Caco-2 (cell line): Measurements from ENCODE around the gene SH3TC2. TPM values are rescaled to one million over a fixed set of nuclear protein-coding genes. Genes with fewer than 3 reads are reported as not detected.

ENCODE experiments used
- BruUV-seq: library from RNA; stranded (reverse); fragments of 400-500 nt; replicated peaks from 2 replicates; lab custom pipeline; 2021; lab: Mats Ljungman, UMichigan
- CTCF ChIA-PET: fragments of 300-600 bp; sonication (Branson Sonifier 250); formaldehyde crosslinking; loops from one replicate; lab custom pipeline; 2022; ENCODE audit warnings: antibody characterized with exemption; lab: Charles Lee
- POLR2A ChIA-PET: fragments of 300-600 bp; sonication (Branson Sonifier 250); formaldehyde crosslinking; loops from one replicate; lab custom pipeline; 2022; ENCODE audit warnings: antibody characterized with exemption; lab: Charles Lee
- DNase-seq, 2 experiments: peaks; one replicate each; pipeline versions ENCODE4 v3.0.0 to v3.0.0-alpha.2; 2020 to 2022
- H3K27me3 ChIP-seq: replicated peaks from 2 replicates; pipeline ENCODE4 v1.6.0; 2011; ENCODE audit warnings: low read length; ENCODE audit not compliant: control insufficient read depth, insufficient read depth
- H3K36me3 ChIP-seq: 2 replicates; pipeline ENCODE4 v1.5.1; 2011; ENCODE audit warnings: low read length; ENCODE audit not compliant: control insufficient read depth, insufficient read depth
- H3K4me1 ChIP-seq: fragments of 250-450 bp; sonication (Bioruptor Pico); 2 replicates; pipeline ENCODE4 v1.5.1; 2020; ENCODE audit warnings: mild to moderate bottlenecking
- H3K4me3 ChIP-seq: 2 replicates; pipeline ENCODE4 v1.5.1; 2011; ENCODE audit warnings: low read depth, mild to moderate bottlenecking, control low read depth, low read length
- H3K9me3 ChIP-seq: fragments of 250-450 bp; sonication (Bioruptor Pico); 2 replicates; pipeline ENCODE4 v1.5.1; 2020; ENCODE audit warnings: mild to moderate bottlenecking, moderate library complexity
- H3K27ac Mint-ChIP-seq: one replicate; pipeline ENCODE4 v1.8.0; 2022; ENCODE audit warnings: mixed read lengths; ENCODE audit not compliant: unreplicated experiment
- H3K27me3 Mint-ChIP-seq: one replicate; pipeline ENCODE4 v1.8.0; 2022; ENCODE audit warnings: mixed read lengths; ENCODE audit not compliant: insufficient read depth, unreplicated experiment
- H3K36me3 Mint-ChIP-seq: one replicate; pipeline ENCODE4 v1.8.0; 2022; ENCODE audit warnings: mild to moderate bottlenecking, mixed read lengths; ENCODE audit not compliant: insufficient read depth, unreplicated experiment
- H3K4me1 Mint-ChIP-seq: one replicate; pipeline ENCODE4 v1.8.0; 2022; ENCODE audit warnings: low read depth, mixed read lengths; ENCODE audit not compliant: unreplicated experiment
- H3K4me3 Mint-ChIP-seq: one replicate; pipeline ENCODE4 v1.8.0; 2022; ENCODE audit warnings: mild to moderate bottlenecking, moderate library complexity, mixed read lengths; ENCODE audit not compliant: unreplicated experiment
- H3K9me3 Mint-ChIP-seq: one replicate; pipeline ENCODE4 v1.8.0; 2022; ENCODE audit warnings: mixed read lengths; ENCODE audit not compliant: unreplicated experiment
- intact Hi-C: fragments of 100-400 bp; cut with micrococcal nuclease; formaldehyde crosslinking; loops from one replicate; pipeline ENCODE4 v1.10.0; 2022; ENCODE audit not compliant: unreplicated experiment
- total RNA-seq: library from RNA; stranded (reverse); gene quantifications from 2 replicates; pipeline ENCODE4 v1.2.3, GENCODE V29; 2022
- TF ChIP-seq, protein P1 (sequence below), 2 experiments: fragments of 200-600 bp in 1 of 2; IDR thresholded peaks; 1 replicate in 1 of 2; 2 replicates in 1 of 2; pipeline versions ENCODE4 v1.5.1 to v1.8.0; 2011 to 2022; ENCODE audit warnings: antibody characterized with exemption in 1 of 2, control low read depth in 1 of 2, inconsistent platforms in 1 of 2, low read depth in 1 of 2, low read length in 1 of 2, mild to moderate bottlenecking in 1 of 2, moderate library complexity in 1 of 2; ENCODE audit not compliant: insufficient read depth in 1 of 2, severe bottlenecking in 1 of 2, unreplicated experiment in 1 of 2

The SH3TC2 gene
- total RNA-seq, 1 experiment from 2014 or later = 5.8 TPM

DNA sequence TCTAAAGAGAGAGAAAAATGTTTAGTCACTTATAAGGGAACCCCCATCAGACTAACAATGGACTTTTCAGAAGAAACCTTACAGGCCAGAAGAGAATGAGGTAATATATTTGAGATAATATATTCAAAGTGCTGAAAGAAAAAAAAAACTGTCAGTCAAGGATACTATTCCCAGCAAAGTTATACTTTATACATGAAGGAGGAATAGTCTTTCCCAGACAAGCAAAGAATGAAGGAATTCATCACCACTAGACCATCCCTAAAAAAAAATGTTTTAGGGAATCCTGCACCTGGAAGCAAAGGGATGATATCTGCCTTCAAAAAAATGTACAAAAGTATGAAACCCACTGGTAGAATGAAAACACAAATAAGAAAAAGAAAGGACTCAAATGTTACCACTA is 37.5 kb upstream of the SH3TC2 start:
- Histone ChIP-seq H3K4me1 (no peaks in the 10 kb centered on the region), H3K4me3 (no peak overlapping the region), H3K27me3 (no peaks in the 10 kb centered on the region), H3K9me3 (peaks cover 43% of the 10 kb centered on the region), H3K36me3 (no peaks in the 10 kb centered on the region)
- intact Hi-C loops = no loop called here
- no TSS peak for BruUV-seq
- TF ChIP-seq, protein P1, sequence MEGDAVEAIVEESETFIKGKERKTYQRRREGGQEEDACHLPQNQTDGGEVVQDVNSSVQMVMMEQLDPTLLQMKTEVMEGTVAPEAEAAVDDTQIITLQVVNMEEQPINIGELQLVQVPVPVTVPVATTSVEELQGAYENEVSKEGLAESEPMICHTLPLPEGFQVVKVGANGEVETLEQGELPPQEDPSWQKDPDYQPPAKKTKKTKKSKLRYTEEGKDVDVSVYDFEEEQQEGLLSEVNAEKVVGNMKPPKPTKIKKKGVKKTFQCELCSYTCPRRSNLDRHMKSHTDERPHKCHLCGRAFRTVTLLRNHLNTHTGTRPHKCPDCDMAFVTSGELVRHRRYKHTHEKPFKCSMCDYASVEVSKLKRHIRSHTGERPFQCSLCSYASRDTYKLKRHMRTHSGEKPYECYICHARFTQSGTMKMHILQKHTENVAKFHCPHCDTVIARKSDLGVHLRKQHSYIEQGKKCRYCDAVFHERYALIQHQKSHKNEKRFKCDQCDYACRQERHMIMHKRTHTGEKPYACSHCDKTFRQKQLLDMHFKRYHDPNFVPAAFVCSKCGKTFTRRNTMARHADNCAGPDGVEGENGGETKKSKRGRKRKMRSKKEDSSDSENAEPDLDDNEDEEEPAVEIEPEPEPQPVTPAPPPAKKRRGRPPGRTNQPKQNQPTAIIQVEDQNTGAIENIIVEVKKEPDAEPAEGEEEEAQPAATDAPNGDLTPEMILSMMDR (IDR thresholded peaks at IDR 0.05; ENCODE audit: insufficient read depth in 1 of 2, low read depth in 1 of 2, low read length in 1 of 2, severe bottlenecking in 1 of 2, unreplicated experiment in 1 of 2) = no peak
- Mint-ChIP-seq H3K9me3 (peaks cover 32% of the 10 kb centered on the region), H3K4me1 (no peaks in the 10 kb centered on the region), H3K4me3 (no peak overlapping the region), H3K27me3 (peaks cover 5% of the 10 kb centered on the region), H3K36me3 (no peaks in the 10 kb centered on the region), H3K27ac (no peak overlapping the region)
- POLR2A ChIA-PET = no interaction called here
- CTCF ChIA-PET = no interaction called here
- DNase-seq = no peak

DNA sequence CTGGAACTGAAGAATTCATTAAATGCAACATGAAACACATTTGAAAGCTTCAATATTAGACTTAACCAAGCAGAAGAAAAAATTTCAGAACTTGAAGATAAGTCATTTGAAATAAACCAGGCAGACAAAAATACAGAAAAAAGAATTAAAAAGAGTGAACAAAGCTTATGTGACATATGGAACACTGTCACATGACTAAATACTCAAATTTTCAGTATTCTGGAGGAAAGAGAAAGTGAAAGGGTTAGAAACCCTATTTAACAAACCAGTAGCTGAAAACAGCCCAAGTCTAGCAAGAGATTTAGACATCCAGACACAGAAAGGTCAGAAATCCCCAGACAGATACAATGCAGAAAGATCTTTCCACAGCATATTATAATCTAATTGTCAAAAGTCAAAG is 37.1 kb upstream of the SH3TC2 start:
- no TSS peak for BruUV-seq
- POLR2A ChIA-PET = no interaction called here

GRCh38 chr5:149094996-149095395 is 32.1 kb upstream of the SH3TC2 start:
- DNase-seq = peak in 1 of 2 experiments; percentile 42
- ChIA-PET CTCF (no interaction called here), POLR2A (interaction anchor here (0.6 kb wide), 1 partner anchor 110 kb away, joined by 3 read pairs; no protein-coding TSS in a partner anchor)
- BruUV-seq = no TSS peak
- H3K27me3 ChIP-seq = no peaks in the 10 kb centered on the region
- H3K36me3 ChIP-seq = no peaks in the 10 kb centered on the region
- no peak overlapping the region for H3K27ac Mint-ChIP-seq
- H3K4me3 Mint-ChIP-seq = no peak overlapping the region
- intact Hi-C loops = no loop called here
- no peaks in the 10 kb centered on the region for H3K4me1 Mint-ChIP-seq
- no peaks in the 10 kb centered on the region for H3K4me1 ChIP-seq
- H3K9me3 Mint-ChIP-seq = peaks cover 26% of the 10 kb centered on the region
- H3K36me3 Mint-ChIP-seq = no peaks in the 10 kb centered on the region
- H3K9me3 ChIP-seq = peaks cover 37% of the 10 kb centered on the region
- TF ChIP-seq, protein P1 (IDR thresholded peaks at IDR 0.05; ENCODE audit: insufficient read depth in 1 of 2, low read depth in 1 of 2, low read length in 1 of 2, severe bottlenecking in 1 of 2, unreplicated experiment in 1 of 2) = no peak
- H3K27me3 Mint-ChIP-seq = peaks cover 9% of the 10 kb centered on the region
- no peak overlapping the region for H3K4me3 ChIP-seq

More for the DNA sequence above, 37.1 kb upstream of the SH3TC2 start:
- Histone ChIP-seq H3K4me1 (no peaks in the 10 kb centered on the region), H3K9me3 (peaks cover 43% of the 10 kb centered on the region), H3K36me3 (no peaks in the 10 kb centered on the region), H3K27me3 (no peaks in the 10 kb centered on the region), H3K4me3 (no peak overlapping the region)
- Mint-ChIP-seq H3K9me3 (peaks cover 32% of the 10 kb centered on the region), H3K4me3 (no peak overlapping the region), H3K27me3 (peaks cover 5% of the 10 kb centered on the region), H3K4me1 (no peaks in the 10 kb centered on the region), H3K27ac (no peak overlapping the region), H3K36me3 (no peaks in the 10 kb centered on the region)
- intact Hi-C loops = no loop called here
- CTCF ChIA-PET = no interaction called here
- DNase-seq = no peak
- TF ChIP-seq, protein P1 (IDR thresholded peaks at IDR 0.05; ENCODE audit: insufficient read depth in 1 of 2, low read depth in 1 of 2, low read length in 1 of 2, severe bottlenecking in 1 of 2, unreplicated experiment in 1 of 2) = no peak
